ENCODE data around the gene RHEB. TPM values are rescaled to one million over a fixed set of nuclear protein-coding genes. Genes with fewer than 3 reads are reported as not detected.

The RHEB gene
- total RNA-seq, 1 donor from 2014 or later: 157 TPM

GRCh38 chr7:151427705-151428377 lies 91.9 kb downstream of the RHEB start:
- no peak overlapping the region for H3K4me3 ChIP-seq (ENCODE audit: low read depth, low read length)
- no peak for TF ChIP-seq CTCF (conservative IDR thresholded peaks at IDR 0.05; ENCODE audit: low read depth, low read length)
- DNase-seq (ENCODE audit: low read depth): no peak

GRCh38 chr7:151426904-151427704 lies 92.6 kb downstream of the RHEB start:
- DNase-seq (ENCODE audit: low read depth): no peak
- TF ChIP-seq CTCF (conservative IDR thresholded peaks at IDR 0.05; ENCODE audit: low read depth, low read length): no peak
- H3K4me3 ChIP-seq (ENCODE audit: low read depth, low read length): no peak overlapping the region

GRCh38 chr7:151426441-151426903 lies 93.2 kb downstream of the RHEB start:
- no peak for DNase-seq (ENCODE audit: low read depth)
- H3K4me3 ChIP-seq (ENCODE audit: low read depth, low read length): no peak overlapping the region
- TF ChIP-seq CTCF (conservative IDR thresholded peaks at IDR 0.05; ENCODE audit: low read depth, low read length): no peak

- DNase-seq (ENCODE audit: low read depth): no peak
- no peak for TF ChIP-seq CTCF (conservative IDR thresholded peaks at IDR 0.05; ENCODE audit: low read depth, low read length)
- no peak overlapping the region for H3K4me3 ChIP-seq (ENCODE audit: low read depth, low read length)
These were observed 93.8 kb downstream of the RHEB start for GRCh38 chr7:151425670-151426440.

- DNase-seq (ENCODE audit: low read depth): no peak
- TF ChIP-seq CTCF (conservative IDR thresholded peaks at IDR 0.05; ENCODE audit: low read depth, low read length): no peak
- H3K4me3 ChIP-seq (ENCODE audit: low read depth, low read length): no peak overlapping the region
These were observed 94.9 kb downstream of the RHEB start for GRCh38 chr7:151424799-151425198.

GRCh38 chr7:151423936-151424335 lies 95.8 kb downstream of the RHEB start:
- DNase-seq (ENCODE audit: low read depth): no peak
- H3K4me3 ChIP-seq (ENCODE audit: low read depth, low read length): no peak overlapping the region
- no peak for TF ChIP-seq CTCF (conservative IDR thresholded peaks at IDR 0.05; ENCODE audit: low read depth, low read length)

All from epithelial cell of proximal tubule (primary cell).